Measurements from ENCODE around the gene NFIC. TPM values are rescaled to one million over a fixed set of nuclear protein-coding genes. Genes with fewer than 3 reads are reported as not detected.
"Not testable (repeated sequence)": the region's sequence is repeated elsewhere in the genome, so short reads cannot be mapped to it uniquely, and the experiment has no call there.

NFIC gene
- total RNA-seq, 1 experiment from 2014 or later = 5.8 TPM

- in situ Hi-C loops (cut with HindIII; ENCODE audit: low pct_unique_long_range_greater_than_20kb, low sequenced_read_pairs) = no loop called here
Measured at GRCh38 chr19:3450796-3451411, 84.5 kb downstream of the NFIC start.

GRCh38 chr19:3451451-3451866 is 85.1 kb downstream of the NFIC start:
- in situ Hi-C loops (cut with HindIII; ENCODE audit: low pct_unique_long_range_greater_than_20kb, low sequenced_read_pairs) = no loop called here
- DNase-seq (ENCODE audit: low read depth, low spot score) = peak; percentile 41

More at GRCh38 chr19:3450796-3451411, 84.5 kb downstream of the NFIC start:
- peak; percentile 99 for DNase-seq (ENCODE audit: low read depth, low spot score)

DNA sequence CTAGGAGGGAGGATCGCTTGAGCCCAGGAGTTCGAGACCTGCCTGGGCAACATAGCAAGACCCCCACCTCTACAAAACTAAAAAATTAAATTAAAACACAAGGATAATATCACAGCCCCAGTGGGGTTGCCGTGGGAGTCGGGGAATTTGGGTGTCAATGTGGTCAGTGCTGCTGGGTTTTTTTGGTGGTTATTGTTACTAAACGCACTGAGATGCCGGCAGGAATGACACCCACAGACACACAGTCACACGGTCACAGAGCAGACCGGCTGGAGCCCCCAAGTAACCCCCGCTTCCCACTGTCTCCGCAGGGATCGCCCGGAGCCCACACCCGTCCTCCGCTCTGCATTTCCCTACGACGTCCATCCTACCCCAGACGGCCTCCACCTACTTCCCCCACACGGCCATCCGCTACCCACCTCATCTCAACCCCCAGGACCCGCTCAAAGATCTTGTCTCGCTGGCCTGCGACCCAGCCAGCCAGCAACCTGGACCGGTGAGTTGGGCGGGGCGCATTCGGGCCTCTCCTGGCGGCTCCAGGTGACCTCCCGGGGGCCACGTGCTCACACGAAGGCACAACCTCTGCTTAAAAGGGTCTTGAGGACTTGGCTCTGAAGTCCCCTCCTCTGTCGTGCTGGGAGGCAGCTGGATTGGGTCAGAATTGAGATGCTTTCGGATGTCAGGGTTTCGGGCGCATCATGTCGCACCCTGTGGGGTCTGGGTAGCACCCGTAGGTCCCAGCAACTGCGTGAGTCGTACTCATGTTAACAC is 86.0 kb downstream of the NFIC start:
- in situ Hi-C loops (cut with HindIII; ENCODE audit: low pct_unique_long_range_greater_than_20kb, low sequenced_read_pairs) = no loop called here
- DNase-seq (ENCODE audit: low read depth, low spot score) = no peak

DNA sequence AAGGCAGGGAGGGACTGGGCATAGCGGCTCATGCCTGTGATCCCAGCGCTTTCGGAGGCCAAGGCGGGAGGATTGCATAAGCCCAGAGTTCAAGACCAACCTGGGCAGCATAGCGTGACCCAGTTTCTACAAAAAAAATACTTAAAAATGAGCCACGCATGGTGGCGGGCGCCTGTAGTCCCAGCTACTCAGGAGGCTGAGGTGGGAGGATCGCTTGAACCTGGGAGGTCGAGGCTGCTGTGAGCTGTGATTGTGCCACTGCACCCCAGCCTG is 86.5 kb downstream of the NFIC start:
- in situ Hi-C loops (cut with HindIII; ENCODE audit: low pct_unique_long_range_greater_than_20kb, low sequenced_read_pairs); DNase-seq (ENCODE audit: low read depth, low spot score): not testable (repeated sequence)

DNA sequence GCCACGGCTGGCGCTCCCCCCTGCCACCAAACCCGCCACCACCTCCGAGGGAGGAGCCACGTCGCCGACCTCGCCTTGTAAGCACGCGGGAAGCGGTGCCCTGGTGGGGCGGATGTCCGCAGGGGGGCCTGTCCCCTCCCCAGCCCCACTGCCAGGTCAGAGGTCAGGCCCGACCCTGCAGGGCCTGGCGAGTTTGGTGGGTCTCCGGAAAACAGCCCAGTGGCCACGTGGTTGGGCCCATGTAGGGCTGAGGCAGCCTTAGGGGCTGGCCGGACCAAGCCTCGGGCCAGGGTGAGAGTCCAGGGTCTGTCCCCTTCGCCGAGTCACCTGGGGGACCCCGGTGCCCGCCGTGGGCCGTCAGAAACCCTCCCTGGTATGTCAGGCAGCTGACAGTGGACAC is 87.5 kb downstream of the NFIC start:
- DNase-seq (ENCODE audit: low read depth, low spot score) = no peak
- in situ Hi-C loops (cut with HindIII; ENCODE audit: low pct_unique_long_range_greater_than_20kb, low sequenced_read_pairs) = no loop called here

- in situ Hi-C loops (cut with HindIII; ENCODE audit: low pct_unique_long_range_greater_than_20kb, low sequenced_read_pairs) = no loop called here
- no peak for DNase-seq (ENCODE audit: low read depth, low spot score)
Measured at GRCh38 chr19:3454656-3455392, 88.4 kb downstream of the NFIC start.

DNA sequence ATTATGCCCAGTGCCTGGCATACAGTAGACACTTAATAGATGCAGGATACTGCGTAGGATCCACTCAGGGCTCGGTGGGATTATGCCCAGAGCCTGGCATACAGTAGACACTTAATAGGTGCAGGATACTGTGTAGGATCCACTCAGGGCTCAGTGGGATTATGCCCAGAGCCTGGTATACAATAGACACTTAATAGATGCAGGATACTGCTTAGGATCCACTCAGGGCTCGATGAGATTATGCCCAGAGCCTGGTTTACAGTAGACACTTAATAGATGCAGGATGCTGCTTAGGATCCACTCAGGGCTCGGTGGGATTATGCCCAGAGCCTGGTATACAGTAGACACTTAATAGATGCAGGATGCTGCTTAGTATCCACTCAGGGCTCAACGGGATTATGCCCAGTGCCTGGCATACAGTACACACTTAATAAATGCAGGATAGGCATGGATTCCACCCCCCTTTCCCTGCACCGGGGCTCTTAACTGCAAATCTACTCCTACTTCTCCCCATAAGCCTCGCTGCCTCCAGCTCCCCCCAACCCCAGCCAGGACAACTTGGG is 89.1 kb downstream of the NFIC start:
- in situ Hi-C loops (cut with HindIII; ENCODE audit: low pct_unique_long_range_greater_than_20kb, low sequenced_read_pairs) = no loop called here
- DNase-seq (ENCODE audit: low read depth, low spot score) = no peak

GRCh38 chr19:3455960-3456601 is 89.7 kb downstream of the NFIC start:
- in situ Hi-C loops (cut with HindIII; ENCODE audit: low pct_unique_long_range_greater_than_20kb, low sequenced_read_pairs) = no loop called here
- no peak for DNase-seq (ENCODE audit: low read depth, low spot score)

- in situ Hi-C loops (cut with HindIII; ENCODE audit: low pct_unique_long_range_greater_than_20kb, low sequenced_read_pairs) = no loop called here
- DNase-seq (ENCODE audit: low read depth, low spot score) = no peak
Measured at GRCh38 chr19:3456925-3457527, 90.6 kb downstream of the NFIC start.

- no peak for DNase-seq (ENCODE audit: low read depth, low spot score)
- in situ Hi-C loops (cut with HindIII; ENCODE audit: low pct_unique_long_range_greater_than_20kb, low sequenced_read_pairs) = no loop called here
Measured at GRCh38 chr19:3457528-3458228, 91.3 kb downstream of the NFIC start.

GRCh38 chr19:3458229-3459088 is 92.1 kb downstream of the NFIC start:
- in situ Hi-C loops (cut with HindIII; ENCODE audit: low pct_unique_long_range_greater_than_20kb, low sequenced_read_pairs) = no loop called here
- DNase-seq (ENCODE audit: low read depth, low spot score) = no peak

DNA sequence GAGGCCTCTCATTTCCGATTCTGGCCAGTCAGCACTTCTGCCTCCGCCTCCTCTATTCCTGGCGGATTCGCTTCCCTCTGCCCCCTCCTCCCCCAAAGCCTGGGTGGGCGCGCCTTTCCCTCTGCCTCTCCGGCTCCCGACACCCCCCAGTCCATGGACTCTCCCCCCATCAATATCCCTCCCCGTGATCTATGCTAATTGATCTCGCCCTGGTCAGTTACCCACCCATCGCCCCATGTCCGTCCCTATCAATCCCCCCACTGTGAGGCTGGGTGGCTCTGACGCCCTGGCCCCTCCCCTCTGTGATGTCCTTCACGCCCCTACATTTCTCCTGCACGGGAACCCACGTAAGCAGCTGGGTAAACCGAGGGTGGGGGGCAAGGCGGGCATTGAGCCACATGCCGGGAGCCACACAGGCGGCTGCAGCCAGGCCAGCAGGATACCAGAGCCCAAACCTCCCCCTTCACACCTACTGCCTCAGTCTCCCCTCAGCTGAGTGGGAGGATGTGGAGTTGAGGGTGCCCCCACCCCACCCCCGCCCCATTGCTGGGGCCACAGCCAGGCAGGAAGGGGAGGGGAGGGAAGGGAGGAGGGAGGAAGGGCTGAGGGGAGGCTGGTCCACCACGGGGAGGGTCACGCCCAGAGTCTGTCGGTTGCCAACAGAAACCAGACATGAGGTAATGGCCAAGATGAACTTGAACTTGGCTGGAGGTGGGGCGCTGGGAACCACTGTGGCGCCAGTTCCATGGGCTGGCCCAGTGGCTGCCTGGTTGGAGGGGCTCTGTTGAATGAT is 92.9 kb downstream of the NFIC start:
- in situ Hi-C loops (cut with HindIII; ENCODE audit: low pct_unique_long_range_greater_than_20kb, low sequenced_read_pairs) = no loop called here
- peak; percentile 26 for DNase-seq (ENCODE audit: low read depth, low spot score)

- in situ Hi-C loops (cut with HindIII; ENCODE audit: low pct_unique_long_range_greater_than_20kb, low sequenced_read_pairs) = no loop called here
- DNase-seq (ENCODE audit: low read depth, low spot score) = no peak
Measured at GRCh38 chr19:3459965-3460582, 93.7 kb downstream of the NFIC start.

DNA sequence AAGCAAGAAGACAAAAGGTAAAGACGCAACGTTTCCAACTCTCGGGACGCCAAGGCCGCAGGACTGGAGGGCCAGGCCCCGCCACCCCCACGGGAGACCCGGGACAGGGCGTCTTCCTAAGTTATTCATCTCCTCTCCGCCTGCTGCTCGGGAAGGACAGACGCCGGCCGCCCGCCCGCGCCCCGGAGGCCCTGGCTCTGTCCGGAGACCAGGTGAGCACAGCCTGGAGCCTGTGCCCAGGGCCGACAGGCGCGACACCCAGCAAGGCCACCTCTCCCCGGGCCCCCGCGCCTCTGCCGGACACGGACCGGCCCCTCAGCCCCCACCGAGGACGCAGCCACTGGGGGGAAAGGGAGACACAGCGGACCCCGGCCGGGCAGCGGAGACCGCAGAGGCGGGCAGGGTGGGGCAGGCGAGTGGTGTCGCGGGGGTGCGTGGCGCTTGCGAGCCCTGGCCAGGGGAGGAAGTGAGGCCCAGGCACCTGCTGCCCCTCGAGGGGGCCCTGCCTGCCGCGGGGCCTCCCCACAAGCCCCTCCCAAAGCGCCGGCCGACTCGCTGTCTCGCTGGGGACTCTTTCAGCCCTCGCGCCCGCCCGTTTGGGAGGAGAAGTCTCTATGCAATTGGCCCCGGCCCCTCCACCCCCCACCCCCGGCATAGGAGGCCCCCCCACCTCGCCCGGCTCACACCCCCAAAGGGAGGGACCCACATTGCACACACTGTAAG is 96.8 kb downstream of the NFIC start:
- in situ Hi-C loops (cut with HindIII; ENCODE audit: low pct_unique_long_range_greater_than_20kb, low sequenced_read_pairs) = no loop called here
- no peak for DNase-seq (ENCODE audit: low read depth, low spot score)

Measured in SK-MEL-5 (cell line).